GM21526 (cell line): ENCODE data around the gene CSMD2.

Experiments used
- ATAC-seq: cut with Tn5 transposase; IDR thresholded peaks from one replicate; pipeline ENCODE4 v1.9.1; 2021; ENCODE audit warnings: moderate library complexity; ENCODE audit not compliant: unreplicated experiment, low FRiP score

Gene CSMD2

DNA sequence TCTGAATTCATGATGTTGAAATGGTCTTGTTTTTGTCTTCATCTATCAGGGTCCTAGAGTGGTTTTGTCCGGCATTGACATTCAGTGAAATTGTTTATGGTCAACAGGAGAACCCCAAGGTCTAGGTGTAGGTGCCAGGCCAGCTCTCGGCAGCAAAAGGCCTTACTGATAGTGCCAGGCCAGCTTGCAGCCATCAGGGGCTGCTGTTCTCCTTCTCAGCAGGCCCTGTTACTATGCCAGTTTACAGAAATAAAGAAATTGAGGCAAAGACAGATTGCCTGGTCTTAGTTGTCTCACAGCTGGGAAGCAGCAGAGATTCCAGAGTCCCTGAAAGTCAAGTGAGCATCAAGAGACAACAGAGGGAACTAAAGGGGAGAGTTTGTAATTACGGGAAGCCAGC lies 289.2 kb downstream of the CSMD2 start:
- no peak for ATAC-seq

DNA sequence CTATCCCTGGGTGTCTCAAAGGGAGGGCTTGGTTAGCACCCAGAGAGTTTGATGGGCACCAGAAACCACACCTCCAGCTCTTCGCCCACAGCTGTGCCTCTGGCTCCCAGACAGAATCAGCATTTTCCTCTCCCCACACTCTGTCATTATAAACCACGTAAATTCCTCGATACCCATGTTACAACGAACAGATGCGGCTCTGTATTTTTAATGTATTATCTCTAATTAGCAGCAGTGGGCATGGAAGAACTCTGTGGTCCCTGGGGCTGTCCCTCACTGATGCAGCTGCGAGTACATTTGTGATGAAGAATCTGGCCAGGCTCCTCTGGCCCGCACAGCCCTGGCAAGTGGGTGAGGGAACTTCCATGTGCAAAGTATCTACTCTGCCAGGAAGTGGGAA lies 290.4 kb downstream of the CSMD2 start:
- ATAC-seq, result no peak

DNA sequence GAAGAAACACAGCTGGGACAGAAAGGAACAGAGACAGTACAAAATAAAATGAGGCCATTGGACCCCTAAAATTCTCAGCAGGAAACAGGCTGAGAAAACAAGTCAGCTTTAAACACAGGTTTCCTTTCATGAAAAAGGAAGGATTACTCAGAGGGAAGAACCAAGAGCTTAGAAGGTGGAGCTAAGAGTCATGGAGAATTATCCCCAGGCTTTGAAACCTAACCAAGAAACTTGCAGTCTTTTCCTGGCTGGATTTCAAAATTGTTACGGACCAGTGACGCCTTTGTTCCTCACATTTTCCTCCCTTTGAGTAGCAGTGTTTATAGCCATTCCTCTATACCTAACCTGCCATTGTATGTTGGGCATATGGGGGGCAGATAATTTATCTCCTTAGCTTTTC lies 292.3 kb downstream of the CSMD2 start:
- ATAC-seq, result no peak

DNA sequence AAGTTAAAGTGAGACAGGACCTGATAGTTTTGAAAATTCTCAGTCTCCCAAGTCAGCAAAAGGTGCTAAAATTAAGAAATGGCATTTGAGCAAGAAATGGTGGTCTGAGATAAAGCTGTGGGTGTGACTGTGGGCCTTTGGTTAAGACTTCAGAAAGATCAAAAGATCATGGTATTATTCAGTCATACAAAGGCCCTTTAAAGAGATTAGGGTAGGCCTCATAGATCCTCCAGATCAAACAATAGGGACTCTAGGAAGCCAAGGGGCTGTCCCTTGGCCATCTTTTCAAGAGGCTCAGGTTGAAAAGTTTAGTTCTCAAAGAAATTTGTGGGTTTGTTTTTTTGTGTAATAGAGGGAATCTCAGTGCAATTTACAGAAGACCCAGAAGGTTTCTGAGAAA lies 292.8 kb downstream of the CSMD2 start:
- no peak for ATAC-seq

DNA sequence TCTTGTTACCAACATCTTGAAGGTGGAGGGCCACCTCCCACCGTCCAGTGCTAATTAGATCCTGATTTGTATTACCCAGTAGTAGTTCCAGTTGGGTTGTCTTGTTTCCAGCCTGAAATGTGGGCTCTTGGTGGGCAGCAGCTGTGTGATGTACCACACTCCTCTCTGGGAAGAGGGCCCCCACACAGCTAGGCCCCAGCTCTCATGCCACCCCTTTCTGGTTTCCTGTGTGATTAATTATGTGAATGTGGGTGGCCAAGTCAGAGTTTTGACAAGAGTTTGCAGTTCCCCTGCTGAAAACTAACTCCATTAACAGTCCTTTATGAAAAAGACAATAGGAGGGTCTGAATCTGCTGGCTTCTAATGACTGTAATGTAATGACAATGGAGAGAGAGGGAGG lies 297.3 kb downstream of the CSMD2 start:
- ATAC-seq, result no peak

DNA sequence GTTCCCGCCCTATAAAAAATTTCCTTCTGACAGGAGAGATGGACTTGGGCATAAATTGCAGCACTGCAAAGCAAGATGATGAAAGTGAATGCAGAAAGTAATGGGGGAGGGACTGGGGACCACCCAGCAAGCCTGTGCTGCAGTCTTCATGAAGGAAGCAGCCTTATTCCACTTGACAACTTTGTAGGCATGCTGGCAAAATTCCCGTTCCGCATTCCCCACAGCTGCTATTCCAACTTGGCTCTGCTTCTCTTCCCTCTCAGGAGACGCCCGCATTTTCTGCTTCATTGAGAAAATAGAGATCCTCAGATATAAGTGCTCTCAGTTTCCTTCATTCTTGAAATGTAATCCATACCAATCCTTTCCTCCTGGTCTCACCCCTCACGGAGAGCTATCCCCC lies 298.7 kb downstream of the CSMD2 start:
- ATAC-seq, result no peak

DNA sequence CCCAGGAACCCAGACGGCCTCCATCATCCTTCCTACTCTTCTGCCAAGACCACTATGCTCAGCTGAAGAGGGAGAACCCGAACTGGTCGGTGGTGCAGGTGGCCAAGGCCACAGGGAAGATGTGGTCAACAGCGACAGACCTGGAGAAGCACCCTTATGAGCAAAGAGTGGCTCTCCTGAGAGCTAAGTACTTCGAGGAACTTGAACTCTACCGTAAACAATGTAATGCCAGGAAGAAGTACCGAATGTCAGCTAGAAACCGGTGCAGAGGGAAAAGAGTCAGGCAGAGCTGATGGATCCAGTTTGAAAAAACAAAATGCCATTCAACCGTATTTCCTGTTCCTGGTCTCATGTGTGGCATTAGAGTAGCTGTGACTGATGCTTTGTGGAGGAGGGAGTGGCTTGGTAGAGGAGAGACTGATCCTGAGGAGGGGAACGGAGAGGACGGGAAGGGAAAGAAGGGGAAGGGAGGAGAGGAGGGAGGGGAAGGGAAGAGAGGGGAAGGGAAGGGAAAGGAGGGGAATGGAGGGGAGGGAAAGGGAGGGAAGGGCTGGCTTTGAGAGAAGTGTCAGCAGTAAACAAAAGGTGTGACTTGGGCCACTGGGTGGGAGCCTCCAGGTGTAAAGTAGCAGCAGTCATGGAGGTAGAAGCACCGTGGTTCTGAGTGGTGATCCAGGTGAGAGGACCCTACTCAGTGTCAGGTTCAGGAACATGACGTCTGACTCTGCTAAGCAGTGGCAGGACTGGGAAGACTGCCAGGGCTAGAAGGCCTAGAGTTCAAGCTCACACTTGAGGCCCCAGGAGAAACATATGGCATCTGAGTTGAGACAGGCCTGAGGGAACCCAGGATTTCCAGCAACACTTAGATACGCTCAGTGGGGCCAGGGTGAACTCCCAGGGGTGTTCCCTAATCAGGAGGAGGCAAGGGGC lies 300.3 kb downstream of the CSMD2 start:
- no peak for ATAC-seq

DNA sequence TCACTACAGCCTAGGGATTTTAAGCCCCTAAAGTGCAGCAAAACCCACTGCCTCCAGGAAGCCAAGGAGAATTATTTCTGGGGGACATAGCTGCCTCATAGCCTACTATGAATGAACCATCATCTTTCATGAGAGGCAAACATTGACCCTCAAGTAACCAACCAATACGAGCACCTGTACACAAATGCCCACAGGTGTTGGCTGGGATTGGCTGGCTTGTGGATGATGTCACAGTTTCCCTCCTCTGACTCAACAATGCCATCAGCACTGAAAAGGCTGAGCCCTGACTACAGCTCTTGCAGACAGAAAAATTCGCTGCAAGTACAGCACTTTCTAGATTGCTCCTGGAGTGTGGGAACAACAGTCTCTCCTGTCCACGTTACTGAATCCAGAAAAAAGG lies 301.3 kb downstream of the CSMD2 start, which contains the start of gene HMGB4:
Gene HMGB4, plus strand, starts transcription at position 301 of the 400 bp plus-strand sequence. CDS start 113 bp downstream, outside the sequence.
- no peak for ATAC-seq

DNA sequence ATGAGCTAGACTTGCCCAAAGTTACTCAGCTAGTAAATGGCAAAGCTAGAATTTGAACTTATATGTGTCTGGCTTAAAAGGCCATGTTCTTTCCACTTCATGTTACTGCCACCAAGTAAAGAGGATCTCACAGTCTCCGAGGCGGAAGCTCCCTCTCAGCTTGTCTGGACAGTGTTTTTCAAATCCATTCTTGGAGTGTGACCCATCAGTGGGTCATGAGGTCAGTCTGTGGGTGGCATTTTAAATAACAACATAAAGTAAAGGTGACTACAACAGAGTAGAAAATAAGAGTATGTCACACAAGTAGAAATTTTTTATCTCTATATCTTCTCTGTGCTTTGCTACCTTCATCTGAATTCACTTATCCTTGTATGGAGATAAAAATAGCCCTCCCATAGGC lies 304.4 kb downstream of the CSMD2 start:
- no peak for ATAC-seq

DNA sequence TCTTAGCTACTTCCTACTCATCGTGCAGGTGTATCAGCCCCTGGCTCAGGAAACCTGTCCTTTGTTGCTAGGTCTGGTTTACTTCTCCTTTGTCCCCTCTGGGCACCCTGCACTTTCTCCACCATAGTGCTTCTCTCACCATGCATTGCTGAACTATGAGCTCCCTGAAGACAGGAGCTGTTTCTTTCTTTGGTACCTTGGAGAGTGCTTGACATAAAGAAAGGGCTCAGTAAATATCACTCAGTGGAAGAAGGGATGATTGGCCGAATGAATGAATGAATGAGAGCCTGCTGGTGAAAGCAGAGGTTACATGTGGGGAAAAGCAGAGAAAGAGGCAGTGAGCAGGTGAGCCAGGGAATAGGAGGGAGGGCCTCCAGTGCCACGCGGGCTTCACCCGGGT lies 310.9 kb downstream of the CSMD2 start:
- ATAC-seq, result no peak

DNA sequence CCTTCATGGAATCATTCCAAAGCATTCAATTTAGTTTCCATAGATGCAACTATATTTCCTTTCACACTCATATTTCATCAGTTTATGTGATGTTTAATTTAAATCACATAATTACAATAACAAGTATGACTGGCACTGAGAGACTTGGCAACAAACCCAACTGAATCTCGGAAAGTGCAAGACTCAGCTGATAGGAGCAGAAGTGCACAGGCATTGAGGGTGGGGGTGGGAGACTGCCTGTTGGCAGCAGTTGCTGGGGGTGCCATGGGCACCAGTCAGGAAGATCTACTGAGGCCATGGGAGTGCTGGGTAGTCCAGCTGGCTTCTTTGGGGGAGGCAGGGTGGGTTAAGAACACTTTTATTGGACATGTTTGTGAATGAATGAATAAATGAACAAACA lies 311.6 kb downstream of the CSMD2 start:
- ATAC-seq, result no peak

DNA sequence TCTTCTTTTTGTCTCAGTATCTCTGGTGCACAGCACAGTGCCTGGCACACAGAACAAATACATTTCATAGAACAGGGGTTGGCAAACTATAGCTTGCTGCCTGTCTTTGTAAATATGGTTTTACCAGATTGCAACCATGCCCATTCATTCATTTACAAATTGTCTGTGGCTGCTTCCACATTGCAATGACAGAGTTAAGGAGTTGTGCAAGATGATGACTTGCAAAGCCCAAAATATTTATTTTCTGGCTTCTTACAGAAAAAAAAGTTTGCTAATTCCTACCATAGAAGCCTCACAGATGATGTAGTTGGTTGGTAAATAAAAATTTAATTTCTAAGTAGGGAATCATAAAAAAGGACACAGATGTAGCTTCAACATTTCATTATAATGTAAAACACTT lies 312.3 kb downstream of the CSMD2 start:
- no peak for ATAC-seq

DNA sequence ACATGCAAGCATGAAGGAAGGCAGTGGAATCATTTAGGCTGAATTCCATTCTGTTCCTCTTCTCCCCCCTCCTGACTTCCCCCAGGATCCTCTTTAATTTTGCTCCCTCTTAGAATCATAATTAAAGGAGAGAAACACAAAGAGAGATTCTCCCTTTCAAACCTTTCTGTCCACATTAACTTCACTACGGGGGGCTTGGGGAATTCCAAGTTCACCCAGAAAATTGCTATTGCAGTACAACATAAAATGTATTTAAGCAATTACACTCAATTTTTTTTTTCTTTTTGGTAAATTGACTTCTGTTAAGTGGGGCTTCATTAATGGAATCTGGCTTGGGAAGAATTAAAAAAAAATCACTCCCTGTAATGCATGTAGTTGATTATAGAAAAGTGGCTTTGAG lies 314.5 kb downstream of the CSMD2 start:
- ATAC-seq, result no peak

DNA sequence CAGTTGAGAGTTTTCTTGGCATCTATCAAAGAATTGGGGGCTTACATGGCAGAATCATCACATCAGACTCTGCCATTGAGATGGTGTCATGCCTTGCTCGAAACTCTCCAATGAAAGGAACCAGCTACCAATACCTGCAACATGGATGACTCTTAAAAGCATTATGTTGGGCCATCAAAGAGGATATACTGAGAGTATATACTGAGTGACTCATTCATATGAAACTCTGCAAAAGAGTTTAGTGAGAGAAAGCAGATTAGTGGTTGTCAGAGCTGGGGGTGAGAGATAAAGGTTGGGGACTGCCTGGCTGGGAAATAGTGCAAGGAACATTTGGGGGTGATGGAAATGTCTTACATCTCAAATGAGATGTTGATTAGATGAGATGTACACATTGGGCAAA lies 315.8 kb downstream of the CSMD2 start:
- ATAC-seq, result no peak

DNA sequence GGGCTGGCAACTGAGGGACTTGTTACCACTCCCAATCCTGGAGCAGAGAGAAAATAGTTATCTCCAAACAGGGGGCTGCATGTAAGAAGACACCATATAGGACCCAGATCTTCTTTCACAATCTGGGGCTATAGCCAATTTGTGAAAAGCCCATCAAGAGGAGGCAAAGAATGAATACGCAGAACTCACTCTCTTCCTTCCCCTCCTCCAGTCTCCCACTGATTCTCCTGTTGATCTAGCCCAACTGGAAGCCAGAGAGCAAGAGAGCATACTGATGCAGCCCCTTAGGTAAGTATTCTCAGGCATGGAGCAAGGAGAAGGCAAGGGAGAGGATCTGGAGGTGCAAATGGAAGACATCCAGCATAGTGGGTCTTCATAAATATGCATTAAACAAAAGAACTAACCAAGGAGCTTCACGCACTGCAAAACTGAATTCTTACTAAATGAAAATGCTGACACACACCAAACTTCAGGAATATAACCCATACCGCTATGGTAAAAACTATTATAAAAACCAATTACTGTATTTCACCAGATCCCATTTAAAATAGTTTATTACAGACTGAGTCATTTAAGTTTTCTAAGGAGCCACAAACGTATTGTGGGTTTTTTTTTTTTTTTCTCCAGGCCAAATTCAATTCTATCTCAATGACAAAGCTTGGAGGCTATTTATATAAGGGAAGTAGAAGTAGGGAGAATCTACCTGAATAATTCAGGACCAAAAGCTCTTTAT lies 316.7 kb downstream of the CSMD2 start:
- no peak for ATAC-seq

DNA sequence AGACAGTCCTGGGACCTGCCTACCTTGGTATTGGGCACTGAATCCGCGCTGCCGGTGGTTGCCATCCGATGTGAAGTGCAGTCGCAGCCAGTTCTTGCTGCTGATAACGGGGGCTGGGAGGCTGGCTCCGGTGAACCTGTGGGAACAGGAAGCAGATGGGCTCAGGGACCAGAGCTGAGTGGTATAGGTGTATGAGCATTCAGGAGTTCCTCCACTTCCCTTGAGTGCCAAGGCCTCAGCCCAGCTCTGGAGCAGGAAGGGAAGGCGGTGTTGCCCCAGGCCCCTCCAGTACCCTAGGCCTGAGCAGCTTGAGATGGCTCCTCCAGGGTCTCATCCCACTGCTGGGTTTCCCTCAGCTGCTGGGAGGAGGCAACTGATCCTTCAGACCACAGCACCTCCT lies 318.2 kb downstream of the CSMD2 start:
- ATAC-seq, result no peak

DNA sequence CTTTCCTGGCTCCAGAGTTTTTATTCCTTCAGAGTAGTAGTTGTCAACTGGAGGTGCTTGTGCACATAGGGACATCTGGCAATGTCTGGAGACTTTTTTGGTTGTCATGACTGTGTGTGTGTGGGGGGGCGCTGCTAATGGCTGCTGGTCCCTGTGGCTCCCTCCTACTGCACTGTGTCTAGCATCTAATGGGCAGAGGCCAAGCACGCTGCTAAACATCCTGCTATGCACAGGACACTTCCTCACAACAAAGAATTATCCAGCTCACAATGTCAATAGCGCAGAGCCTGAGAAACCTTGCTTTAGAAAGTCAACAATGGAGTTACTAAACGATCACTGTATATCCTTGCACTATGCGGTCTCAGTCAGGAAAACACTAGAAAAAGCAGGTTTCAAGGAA lies 320.9 kb downstream of the CSMD2 start:
- ATAC-seq, result no peak

DNA sequence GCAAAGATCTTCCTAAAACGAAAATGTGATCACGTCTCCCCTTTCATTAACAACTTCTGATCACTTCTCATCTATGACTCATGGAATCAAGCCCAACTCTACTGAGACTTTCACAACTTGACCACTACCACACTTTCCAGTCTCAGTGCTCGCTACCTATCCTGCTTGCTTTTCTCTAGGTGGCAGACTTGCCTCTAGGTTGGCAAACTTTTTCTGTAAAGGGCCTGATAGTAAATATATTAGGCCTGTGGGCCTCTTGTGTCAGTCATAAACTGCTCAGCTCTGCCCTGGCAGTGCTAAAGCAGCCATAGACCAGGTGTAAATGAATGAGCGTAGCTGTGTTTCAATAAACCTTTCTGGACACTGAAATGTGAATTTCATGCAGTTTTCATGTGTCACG lies 322.7 kb downstream of the CSMD2 start:
- ATAC-seq, result no peak

DNA sequence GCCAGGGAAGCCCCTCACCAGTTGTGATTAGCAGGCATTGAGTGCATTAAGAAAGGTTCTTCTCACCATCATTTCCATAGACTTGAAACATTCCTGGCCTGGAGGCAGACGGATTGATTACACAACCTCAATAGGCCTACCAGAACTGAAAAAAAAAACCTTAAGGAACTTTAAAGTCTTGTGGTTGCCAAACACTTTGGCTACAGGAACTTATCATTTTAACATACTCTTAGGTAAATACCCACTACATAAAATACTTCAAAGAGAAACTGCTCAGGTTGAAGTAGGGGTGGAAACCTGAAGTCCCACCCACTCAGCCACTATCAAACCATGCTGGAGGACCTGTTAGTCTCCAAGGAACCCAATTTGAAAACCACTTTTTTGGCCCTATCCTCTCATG lies 323.5 kb downstream of the CSMD2 start:
- ATAC-seq, result no peak

DNA sequence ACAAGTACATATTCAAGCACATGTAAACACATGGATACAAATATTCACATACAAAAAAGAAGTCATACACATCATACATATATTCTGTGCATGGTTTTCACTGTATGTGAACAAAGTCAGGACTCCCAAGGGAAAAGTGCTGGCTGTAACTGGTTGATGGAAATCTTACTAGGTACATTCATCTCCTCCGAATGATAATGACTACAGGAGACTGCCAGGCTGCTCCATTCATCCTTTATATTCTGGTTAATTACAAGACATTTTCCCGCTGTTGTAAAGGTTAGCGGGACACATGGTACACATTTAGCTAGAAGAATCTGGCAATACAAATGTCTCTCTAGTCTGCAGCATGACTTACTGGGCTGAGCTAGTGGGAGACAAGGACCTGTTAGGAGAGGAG lies 327.4 kb downstream of the CSMD2 start:
- ATAC-seq, result no peak

DNA sequence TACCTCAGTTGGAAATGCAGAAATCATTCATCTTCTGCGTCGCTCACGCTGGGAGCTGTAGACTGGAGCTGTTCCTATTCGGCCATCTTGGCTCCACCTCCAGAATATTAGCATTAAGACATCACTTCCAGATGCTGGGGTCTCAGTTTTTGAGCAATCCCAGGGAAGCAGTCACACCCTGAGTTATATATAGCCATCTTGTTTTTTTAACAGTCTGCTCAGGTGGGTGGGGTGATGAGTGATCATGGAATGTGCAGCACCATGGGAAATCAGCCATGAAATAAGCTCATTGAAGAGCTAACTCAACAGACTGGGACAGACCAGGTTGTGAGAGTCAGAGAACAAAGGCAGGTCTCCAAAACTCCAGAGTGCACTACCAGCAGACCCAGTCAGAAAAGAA lies 328.1 kb downstream of the CSMD2 start:
- no peak for ATAC-seq

DNA sequence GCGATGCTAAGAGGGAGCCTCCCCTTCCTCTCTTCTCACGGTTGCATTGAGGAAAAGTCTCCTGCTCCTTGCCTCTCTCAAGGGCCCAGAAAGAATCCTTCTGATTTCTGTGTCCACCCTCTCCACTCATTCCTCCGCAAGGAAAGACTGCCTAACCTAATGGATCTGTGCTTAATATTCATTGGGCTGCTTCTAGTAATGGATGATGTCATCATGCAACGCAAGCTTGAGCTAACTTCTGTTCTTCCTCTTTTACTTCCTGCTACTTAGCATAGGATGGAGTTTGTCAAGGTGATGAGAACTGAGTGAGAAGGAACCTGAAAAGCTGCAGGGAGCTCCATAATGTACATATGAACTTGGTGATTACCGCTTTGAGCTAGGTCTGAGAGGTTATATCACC lies 336.4 kb downstream of the CSMD2 start:
- no peak for ATAC-seq
